GM18499 (cell line): Measurements from ENCODE around the gene DELE1.
A peak's percentile ranks its signal among the peaks of the same experiment; 100 is the strongest.

Source experiments
- ATAC-seq: cut with Tn5 transposase; IDR thresholded peaks from one replicate; pipeline ENCODE4 v1.9.1; 2021; ENCODE audit warnings: moderate number of reproducible peaks; ENCODE audit not compliant: insufficient read depth, unreplicated experiment

Gene DELE1

DNA sequence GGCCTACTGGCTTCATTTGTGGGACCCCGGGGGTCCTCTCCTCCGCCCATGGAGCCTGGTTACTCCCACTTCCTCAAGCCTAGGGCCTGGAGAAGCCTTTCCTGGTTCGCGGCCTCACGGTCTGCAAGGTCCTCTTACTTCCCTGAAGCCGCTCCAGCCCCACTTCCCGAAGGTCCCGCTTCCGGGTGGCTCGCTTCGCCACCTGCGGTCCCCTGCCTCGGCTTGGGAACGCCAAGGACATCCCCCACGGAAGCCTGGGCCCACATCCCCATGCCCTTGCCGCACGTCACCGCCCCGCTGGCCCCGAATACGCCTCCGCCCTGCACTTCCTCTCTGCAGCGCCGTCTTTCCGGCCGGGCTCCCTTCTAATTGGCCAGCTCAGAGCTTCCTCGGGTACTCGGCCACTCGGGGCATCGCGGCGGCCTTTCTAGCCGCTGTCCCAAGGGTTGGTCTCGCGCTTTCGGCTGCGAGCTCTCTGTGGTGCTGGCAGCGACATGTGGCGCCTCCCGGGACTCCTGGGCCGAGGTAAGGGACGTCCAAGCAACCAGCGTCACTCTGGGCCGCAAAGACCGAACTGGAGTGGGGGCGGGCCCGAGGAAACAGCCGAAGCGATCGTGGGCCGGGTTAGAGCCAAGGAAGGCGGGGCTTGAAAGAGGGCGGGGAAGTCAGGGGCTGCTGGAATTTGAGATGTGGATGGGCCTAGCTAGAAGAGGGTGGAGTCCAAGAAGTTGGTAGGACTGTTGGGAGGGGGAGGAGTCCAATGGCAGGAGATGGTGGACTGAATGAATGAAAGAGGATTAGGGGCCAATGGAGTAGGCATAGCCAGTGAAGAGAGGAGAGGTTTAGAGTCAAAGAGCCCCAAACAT lies at the start of gene DELE1:
TSS of gene DELE1 (plus strand) at position 424 of the 866 bp plus-strand sequence. CDS start at position 495, 71 bp downstream.
- ATAC-seq: peak; percentile 89

GRCh38 chr5:141873933-141874261 lies 49.8 kb upstream of the DELE1 start:
- ATAC-seq: no peak

- no peak for ATAC-seq
These were observed 49.3 kb upstream of the DELE1 start for GRCh38 chr5:141874262-141874964.

GRCh38 chr5:141875022-141875740 lies 48.5 kb upstream of the DELE1 start:
- ATAC-seq: no peak

- ATAC-seq: no peak
These were observed 47.7 kb upstream of the DELE1 start for GRCh38 chr5:141875795-141876627.

DNA sequence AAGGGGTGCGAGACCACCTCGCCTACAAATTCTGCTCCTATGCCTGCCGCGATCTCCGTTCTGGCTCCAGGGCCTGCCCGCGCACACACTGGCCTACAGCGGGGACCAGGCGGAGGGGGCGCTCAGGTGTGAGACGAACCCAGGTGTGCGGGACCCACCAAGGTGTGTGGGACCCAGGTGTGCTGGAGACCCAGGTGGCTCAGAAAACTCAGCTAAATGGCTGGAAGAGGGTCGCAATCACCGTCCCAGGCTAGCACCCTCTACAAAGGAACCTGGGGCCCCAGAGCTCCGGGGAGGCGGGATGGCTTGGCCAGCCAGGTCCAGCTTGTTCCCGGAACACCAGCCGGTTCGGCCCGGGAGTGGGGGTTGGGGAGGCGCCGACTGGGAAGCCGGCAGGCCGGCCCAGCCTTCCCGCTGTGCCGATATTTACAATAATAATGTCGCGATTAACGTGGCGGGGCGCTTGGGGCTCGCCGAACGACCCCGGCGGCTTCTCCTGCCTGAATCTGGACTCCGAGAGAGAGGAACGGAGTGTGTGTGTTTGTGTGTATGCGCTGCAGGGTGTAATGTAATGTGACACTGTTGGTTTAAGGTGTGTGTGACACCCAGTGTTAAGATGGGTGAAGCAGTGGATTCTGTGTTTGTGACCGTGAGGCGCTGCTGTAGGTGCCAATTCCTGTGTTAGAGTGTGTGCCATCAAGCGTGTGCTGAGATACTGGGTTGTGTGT lies 46.9 kb upstream of the DELE1 start:
- ATAC-seq: no peak

DNA sequence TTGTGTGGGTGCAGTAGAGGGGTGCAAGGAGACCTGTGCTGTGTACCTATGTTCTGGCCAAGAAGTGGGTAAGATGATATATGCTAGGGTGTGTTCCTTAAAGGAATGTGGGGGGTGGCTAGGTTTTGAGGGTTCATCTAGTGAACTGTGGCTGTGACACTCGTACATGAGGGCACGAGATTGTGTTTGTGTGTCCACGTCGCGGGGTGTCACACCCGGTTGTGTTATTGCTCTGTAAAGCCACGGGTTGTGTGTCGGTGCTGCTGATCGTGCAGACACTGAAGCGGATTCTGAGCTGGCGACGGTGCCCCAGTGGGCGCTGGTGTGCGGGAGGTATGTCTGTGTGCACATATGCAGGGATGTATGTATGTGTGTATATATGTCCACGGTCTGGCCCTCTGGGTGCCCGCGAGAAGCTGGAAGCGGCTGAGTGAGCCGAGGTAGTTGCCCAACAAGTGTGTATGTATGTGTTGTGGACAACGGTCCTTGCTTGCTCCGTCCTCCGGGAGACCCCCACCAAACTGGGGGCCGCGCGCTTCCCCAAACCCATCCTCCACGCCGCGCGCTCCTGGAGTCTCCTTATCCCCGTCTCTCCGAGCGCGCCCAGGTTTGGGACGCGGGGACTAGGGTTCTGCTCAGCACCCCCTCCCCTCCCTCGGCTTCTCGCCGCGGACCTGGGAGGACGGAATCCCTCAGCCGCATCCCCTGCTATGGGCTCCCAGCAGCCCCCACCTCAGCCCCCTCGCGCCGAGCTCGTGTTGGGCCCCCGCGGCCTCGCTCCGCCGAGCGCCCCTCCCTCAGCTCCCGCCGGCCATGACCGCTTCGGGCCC lies 46.1 kb upstream of the DELE1 start:
- ATAC-seq: no peak

DNA sequence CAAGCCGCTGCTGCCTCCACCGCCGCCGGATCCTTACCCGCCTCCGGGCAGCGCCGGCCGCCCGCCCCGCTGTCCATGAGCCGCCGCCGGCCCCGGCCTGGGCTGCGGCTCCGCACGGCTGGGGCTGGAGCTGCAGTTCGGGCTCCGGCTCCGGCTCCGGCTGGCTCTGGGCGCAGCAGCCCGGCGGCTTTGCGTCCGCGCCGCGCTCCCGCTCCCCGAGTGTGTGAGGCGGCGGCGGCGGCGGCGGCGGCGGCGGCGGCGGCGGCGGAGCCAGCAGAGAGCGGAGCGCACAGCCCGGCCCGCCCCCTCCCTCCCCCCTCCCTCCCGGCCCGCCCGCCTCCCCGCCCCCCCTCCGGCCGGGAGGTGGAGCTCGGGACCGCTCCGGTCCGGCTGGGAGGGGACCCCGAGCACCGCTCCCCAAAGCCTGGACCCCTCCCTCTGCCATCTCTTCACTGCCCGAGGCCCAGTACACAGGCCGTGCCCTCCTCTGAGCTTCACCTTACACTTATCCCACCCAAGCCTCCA lies 45.4 kb upstream of the DELE1 start, which contains the start of gene PCDH1:
TSS of gene PCDH1 (minus strand) at position 225 of the 525 bp plus-strand sequence. CDS start at position 77, 148 bp downstream.
- ATAC-seq: no peak

DNA sequence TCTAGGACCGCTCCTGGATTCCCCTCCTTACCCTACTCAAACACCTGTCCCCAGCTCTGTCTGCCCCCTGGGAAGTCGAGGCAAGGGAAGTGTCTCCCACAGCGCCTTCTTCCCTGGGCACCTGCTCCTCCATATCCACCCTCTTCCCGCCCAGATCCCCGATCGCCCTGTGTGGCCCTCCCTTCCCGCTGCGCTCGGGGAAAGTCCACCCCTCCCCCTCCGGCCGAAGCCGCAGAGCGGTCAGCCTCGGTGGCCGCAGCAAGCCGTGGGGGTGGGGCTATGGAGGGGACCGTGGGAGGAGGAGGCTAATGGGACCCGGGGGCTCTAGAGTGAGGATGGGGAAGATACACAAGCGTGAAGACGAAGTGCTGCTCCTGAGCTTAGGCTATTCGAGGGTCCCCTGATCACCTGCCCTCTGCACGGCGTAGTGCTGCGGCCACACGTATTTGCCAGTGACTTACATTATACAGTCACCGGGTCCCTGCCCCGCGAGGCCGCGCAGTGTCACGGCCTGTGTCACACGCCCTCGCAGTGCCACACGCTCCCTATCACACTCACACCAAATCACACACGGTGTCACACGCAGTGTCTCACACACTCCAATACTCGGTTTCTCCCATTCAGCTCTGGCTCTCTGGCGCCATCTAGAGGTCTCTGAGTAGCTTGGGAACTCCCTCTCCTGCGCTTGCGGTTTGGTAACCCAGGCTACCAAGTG lies 44.8 kb upstream of the DELE1 start:
- peak; percentile 83 for ATAC-seq

DNA sequence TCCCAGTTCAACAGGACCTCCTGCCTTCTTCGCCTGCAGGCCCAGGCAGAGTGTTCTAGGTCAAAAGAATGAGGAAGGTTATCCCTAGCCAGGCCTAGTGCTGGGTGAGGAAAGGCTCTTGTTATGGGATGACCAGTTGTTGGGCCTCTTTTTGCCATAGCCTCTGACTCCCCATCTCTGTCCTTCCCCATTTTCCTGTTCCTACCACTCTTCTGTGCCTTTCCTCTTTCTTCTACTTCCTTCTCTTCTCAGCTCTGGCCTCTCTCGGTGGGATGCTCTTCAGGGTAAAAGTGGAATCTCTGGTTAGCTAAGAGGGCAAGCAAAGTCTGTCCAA lies 44.3 kb upstream of the DELE1 start:
- ATAC-seq: no peak

- ATAC-seq: no peak
These were observed 43.5 kb upstream of the DELE1 start for GRCh38 chr5:141879941-141880738.

DNA sequence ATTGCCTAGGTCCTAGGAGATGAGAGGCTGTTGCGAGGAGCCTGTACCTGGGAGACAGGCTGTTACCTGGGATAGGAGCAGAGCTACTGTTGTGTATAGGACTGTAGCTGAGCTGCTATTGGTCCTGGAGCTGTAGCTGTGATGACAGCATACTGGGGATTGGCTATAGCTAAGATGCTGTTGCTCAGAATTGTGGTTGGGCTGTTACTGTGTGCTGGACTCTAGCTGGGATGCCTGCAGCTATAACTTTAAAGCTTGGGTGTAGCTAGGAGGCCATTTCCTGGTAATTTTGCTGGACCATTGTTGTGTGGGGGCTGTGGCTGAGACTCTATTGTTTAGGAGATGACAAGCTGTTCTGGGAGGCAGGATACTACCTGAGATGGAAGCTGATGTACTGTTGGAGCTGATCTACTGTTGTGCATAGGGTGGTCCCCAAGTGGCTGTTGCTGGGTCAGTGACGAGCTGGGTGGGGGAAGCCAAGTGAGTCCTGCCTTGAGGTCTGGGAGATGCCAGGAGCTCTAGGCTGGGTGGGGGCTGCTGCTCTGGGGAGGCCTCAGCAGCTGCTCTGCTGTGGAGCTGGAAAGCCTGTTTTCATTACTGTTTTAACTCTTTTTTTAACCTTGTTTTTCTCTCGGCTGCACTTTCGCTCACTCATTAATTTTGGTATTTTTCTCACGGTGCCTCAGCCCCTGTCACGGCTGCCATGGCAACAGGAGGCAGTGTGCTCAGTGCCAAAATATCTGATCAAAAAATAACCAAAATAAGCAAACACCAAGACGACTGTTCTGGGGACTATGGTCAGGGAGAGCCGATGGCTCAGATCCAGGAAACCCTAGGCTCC lies 42.5 kb upstream of the DELE1 start:
- ATAC-seq: no peak

DNA sequence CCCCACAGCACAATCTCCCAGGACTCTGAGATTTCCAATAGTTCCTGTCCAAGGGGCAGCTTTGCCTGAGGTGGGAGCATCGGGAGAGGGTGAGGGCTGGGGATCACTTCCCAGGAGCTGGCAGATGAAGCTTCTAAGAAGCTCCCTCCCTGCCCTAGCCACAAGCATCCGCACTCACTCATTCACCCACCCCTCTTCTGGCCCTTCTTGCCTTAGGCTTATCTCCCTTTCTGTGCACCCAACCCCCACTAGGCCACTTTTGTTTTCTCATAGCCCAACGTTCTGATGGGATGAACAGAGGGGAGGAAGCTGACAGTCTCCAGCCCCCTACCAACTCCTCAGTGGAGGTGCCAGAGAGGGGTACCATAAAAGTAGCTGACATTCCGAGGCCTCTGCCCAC lies 41.8 kb upstream of the DELE1 start:
- no peak for ATAC-seq

DNA sequence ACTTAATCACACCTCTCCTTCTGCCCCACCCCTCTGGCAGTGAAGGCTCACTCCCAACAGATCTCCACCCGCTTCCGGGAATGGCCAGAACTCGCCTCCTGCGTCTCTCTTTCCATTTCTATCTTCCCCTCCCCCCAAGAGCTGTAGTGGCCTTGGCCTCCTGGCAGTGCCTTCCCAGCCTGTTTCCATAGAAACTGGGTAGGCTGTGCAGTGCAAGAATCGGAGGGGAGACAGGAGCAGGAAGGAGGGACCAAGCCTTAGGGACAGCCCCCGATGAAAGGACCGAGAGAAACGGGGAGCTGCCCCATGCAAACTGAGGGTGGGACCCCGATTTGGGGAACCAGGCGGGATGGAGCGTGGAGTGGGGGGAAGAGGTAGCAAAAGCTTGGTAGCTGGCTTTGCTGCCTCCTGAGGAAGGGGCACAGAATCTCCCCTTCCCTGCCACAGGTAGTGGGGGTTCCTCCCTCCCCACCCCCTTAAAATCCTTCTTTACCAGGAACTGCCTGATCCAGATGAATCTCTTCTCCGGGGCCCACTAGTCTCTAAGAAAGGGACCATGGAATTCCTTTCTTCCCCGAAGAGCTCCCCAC lies 41.0 kb upstream of the DELE1 start:
- ATAC-seq: no peak

GRCh38 chr5:141883184-141883891 lies 40.3 kb upstream of the DELE1 start:
- ATAC-seq: no peak
